Measurements from ENCODE around the gene TSPAN31. TPM values are rescaled to one million over a fixed set of nuclear protein-coding genes. Genes with fewer than 3 reads are reported as not detected.

The TSPAN31 gene
- total and polyA plus RNA-seq, 9 of the 15 experiments (the other 6 are each of a cell fraction or from before 2014, with no cell fraction given), result 11.3 to 26.4 (median 14.3) TPM

- TF ChIP-seq PPARD (CRISPR knock-in tag; IDR thresholded peaks at IDR 0.05) (no peak), MXD1 (CRISPR knock-in tag; IDR thresholded peaks at IDR 0.05; ENCODE audit: borderline replicate concordance, poor library complexity, severe bottlenecking) (peak; percentile 100), MYC (IDR thresholded peaks at IDR 0.05; ENCODE audit: low read depth, low read length) (peak; percentile 100), MYC (CRISPR knock-in tag; IDR thresholded peaks at IDR 0.05; ENCODE audit: borderline replicate concordance, low read depth) (peak; percentile 99), CREB3L1 (IDR thresholded peaks at IDR 0.05; ENCODE audit: borderline replicate concordance, low read depth) (peak; percentile 99), NKRF (IDR thresholded peaks at IDR 0.05; ENCODE audit: borderline replicate concordance) (peak; percentile 100), HDAC8 (tag; IDR thresholded peaks at IDR 0.05) (0 out of 2 replicates have a peak, but pooled peaks have one; percentile 23), FOXP1 (CRISPR knock-in tag; IDR thresholded peaks at IDR 0.05) (peak; percentile 63), UBTF (IDR thresholded peaks at IDR 0.05; ENCODE audit: borderline replicate concordance in 1 of 2, low read depth in 2 of 2, low read length in 2 of 2) (no peak), GTF2F1 (IDR thresholded peaks at IDR 0.05; ENCODE audit: low read depth, low read length) (peak; percentile 66), ZNF239 (CRISPR knock-in tag; IDR thresholded peaks at IDR 0.05) (no peak), DLX4 (CRISPR knock-in tag; IDR thresholded peaks at IDR 0.05) (no peak), ATF7 (IDR thresholded peaks at IDR 0.05) (peak; percentile 99)
- TF ChIP-seq, protein P1, sequence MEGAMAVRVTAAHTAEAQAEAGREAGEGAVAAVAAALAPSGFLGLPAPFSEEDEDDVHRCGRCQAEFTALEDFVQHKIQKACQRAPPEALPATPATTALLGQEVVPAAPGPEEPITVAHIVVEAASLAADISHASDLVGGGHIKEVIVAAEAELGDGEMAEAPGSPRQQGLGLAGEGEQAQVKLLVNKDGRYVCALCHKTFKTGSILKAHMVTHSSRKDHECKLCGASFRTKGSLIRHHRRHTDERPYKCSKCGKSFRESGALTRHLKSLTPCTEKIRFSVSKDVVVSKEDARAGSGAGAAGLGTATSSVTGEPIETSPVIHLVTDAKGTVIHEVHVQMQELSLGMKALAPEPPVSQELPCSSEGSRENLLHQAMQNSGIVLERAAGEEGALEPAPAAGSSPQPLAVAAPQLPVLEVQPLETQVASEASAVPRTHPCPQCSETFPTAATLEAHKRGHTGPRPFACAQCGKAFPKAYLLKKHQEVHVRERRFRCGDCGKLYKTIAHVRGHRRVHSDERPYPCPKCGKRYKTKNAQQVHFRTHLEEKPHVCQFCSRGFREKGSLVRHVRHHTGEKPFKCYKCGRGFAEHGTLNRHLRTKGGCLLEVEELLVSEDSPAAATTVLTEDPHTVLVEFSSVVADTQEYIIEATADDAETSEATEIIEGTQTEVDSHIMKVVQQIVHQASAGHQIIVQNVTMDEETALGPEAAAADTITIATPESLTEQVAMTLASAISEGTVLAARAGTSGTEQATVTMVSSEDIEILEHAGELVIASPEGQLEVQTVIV (CRISPR knock-in tag; IDR thresholded peaks at IDR 0.05; ENCODE audit: borderline replicate concordance), result no peak
- TF ChIP-seq, protein P2, sequence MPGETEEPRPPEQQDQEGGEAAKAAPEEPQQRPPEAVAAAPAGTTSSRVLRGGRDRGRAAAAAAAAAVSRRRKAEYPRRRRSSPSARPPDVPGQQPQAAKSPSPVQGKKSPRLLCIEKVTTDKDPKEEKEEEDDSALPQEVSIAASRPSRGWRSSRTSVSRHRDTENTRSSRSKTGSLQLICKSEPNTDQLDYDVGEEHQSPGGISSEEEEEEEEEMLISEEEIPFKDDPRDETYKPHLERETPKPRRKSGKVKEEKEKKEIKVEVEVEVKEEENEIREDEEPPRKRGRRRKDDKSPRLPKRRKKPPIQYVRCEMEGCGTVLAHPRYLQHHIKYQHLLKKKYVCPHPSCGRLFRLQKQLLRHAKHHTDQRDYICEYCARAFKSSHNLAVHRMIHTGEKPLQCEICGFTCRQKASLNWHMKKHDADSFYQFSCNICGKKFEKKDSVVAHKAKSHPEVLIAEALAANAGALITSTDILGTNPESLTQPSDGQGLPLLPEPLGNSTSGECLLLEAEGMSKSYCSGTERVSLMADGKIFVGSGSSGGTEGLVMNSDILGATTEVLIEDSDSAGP (CRISPR knock-in tag; IDR thresholded peaks at IDR 0.05), result peak; percentile 97
Measured at GRCh38 chr12:57771873-57772428, 27.1 kb downstream of the TSPAN31 start, which contains the start of gene METTL1 (continued).

Measured in K562 (cell line).